Measurements from ENCODE around the gene SLFN12L. TPM values are rescaled to one million over a fixed set of nuclear protein-coding genes. Genes with fewer than 3 reads are reported as not detected.

SLFN12L gene
- total and polyA plus RNA-seq, 7 donors: 0.03 to 0.30 (median 0.13) TPM; not detected in 1

DNA sequence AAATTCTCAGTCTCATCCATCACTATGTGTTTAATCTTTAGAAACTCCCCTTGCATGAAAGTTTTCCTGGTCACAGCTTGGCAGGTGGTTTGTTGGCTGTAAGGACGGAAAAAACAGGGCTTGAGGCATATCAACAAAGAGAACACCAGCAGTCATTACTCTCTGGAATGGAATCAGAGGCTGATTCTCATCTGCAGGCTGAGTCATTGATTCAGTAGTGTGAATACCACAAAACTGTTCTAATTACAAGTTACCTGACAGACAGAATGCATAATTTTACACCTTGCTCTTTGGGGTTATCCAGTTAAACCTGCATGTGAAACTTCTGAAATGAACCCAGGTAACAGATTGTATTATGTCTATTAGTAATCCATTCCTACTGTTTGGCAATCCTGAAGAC, 11.5 kb upstream of the SLFN12L start:
- DNase-seq (no peak), ATAC-seq (no peak)
- Histone ChIP-seq H3K9me3 (no peaks in the 10 kb centered on the region), H3K4me1 (no peaks in the 10 kb centered on the region), H3K36me3 (ENCODE audit: insufficient read depth in 1 of 2, low read depth in 1 of 2) (no peaks in the 10 kb centered on the region), H3K27ac (no peak overlapping the region), H3K4me3 (no peak overlapping the region), H3K27me3 (ENCODE audit: insufficient read depth in 3 of 3, low read length in 2 of 3) (peaks cover 0 to 11% (median 0%) of the 10 kb centered on the region in 3 donors)
- intact Hi-C loops (cut with DNase I): no loop called here
- TF ChIP-seq, protein P1, sequence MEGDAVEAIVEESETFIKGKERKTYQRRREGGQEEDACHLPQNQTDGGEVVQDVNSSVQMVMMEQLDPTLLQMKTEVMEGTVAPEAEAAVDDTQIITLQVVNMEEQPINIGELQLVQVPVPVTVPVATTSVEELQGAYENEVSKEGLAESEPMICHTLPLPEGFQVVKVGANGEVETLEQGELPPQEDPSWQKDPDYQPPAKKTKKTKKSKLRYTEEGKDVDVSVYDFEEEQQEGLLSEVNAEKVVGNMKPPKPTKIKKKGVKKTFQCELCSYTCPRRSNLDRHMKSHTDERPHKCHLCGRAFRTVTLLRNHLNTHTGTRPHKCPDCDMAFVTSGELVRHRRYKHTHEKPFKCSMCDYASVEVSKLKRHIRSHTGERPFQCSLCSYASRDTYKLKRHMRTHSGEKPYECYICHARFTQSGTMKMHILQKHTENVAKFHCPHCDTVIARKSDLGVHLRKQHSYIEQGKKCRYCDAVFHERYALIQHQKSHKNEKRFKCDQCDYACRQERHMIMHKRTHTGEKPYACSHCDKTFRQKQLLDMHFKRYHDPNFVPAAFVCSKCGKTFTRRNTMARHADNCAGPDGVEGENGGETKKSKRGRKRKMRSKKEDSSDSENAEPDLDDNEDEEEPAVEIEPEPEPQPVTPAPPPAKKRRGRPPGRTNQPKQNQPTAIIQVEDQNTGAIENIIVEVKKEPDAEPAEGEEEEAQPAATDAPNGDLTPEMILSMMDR (IDR thresholded peaks at IDR 0.05): no peak
- 47 to 63% (median 50%) methylated on average over 1 of the region's 1 CpG for WGBS, 3 donors

DNA sequence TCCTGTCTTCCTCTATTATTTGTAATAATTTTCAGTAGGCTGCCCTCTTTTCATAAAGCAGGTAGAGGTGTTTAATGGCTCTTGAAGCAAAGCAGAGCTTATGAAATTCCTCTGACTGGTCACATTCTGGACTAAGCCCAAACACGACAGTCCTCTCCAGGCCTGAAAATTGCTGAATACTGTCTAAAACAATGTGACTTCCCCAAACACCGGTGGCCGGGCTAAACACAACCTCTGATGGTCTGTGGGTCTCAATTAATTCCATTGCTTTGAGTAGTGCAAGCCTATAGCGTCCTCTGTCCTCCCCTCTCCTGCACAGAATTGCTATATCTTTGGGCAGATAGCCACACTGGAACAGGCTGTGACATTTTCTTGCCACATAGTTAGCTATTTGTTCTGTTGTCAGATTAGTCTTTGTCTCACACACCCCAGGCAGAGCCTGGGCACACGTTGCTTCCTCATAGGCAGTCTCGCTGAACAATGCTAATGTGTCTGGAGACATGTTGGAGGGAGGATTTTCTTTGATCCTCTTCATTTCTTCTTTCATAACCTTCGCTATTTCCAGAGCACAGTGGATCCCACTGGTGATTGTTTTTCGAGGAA, 10.8 kb upstream of the SLFN12L start:
- WGBS, 3 donors: 64 to 70% (median 65%) methylated on average over 8 of the region's 8 CpGs
- H3K9me3 ChIP-seq: no peaks in the 10 kb centered on the region
- TF ChIP-seq, protein P1 (IDR thresholded peaks at IDR 0.05): no peak
- H3K4me1 ChIP-seq: no peaks in the 10 kb centered on the region
- no peak for DNase-seq
- H3K27ac ChIP-seq: no peak overlapping the region
- intact Hi-C loops (cut with DNase I): no loop called here
- peaks cover 0 to 11% (median 0%) of the 10 kb centered on the region in 3 donors for H3K27me3 ChIP-seq (ENCODE audit: insufficient read depth in 3 of 3, low read length in 2 of 3)
- H3K4me3 ChIP-seq: no peak overlapping the region
- ATAC-seq: no peak
- H3K36me3 ChIP-seq (ENCODE audit: insufficient read depth in 1 of 2, low read depth in 1 of 2): no peaks in the 10 kb centered on the region

DNA sequence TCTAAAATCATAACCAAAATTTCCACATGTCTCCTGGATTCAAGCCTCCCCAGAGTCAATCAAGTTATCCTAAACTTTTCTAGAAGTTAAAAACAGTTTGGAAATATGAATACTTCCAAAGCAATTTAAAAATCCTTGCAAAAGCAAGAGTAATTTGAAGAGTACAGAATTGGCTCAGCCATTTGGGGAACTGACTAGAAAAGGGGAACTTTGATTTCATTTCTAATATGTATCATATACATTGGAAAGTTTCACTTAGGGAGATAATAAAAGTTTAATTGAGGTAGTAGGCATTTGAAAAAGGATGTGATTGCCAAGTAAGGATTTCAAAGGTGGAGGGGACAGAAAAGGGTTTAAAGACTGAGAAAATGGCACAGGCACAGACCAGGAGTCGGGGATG, 9.0 kb upstream of the SLFN12L start:
- peaks cover 0 to 9% (median 0%) of the 10 kb centered on the region in 3 donors for H3K27me3 ChIP-seq (ENCODE audit: insufficient read depth in 3 of 3, low read length in 2 of 3)
- whole genome bisulfite sequencing, 3 donors: 61 to 63% (median 62%) methylated on average over 1 of the region's 1 CpG
- TF ChIP-seq, protein P1 (IDR thresholded peaks at IDR 0.05): no peak
- H3K9me3 ChIP-seq: no peaks in the 10 kb centered on the region
- intact Hi-C loops (cut with DNase I): no loop called here
- H3K27ac ChIP-seq: no peak overlapping the region
- H3K36me3 ChIP-seq (ENCODE audit: insufficient read depth in 1 of 2, low read depth in 1 of 2): no peaks in the 10 kb centered on the region
- H3K4me3 ChIP-seq: no peak overlapping the region
- no peak for ATAC-seq
- DNase-seq: no peak
- H3K4me1 ChIP-seq: no peaks in the 10 kb centered on the region

DNA sequence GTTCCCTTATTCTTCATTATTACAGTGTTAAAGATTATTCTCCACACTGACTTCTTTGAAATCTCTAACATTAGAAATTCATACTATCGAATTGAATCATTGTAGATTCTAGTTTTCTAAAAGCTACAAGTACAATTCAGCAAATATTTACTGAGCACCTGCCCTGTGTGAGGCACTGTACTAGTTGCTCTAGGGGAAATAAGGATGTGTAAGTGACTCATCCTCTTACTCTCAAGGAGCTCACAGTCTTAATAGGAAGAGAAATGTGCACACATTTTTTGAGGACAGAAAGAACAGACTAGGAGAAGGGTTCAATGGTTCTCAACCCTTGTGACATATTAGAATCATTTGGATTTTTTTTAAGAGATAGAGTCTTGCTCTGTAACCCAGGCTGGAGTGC, 7.7 kb upstream of the SLFN12L start:
- DNase-seq (no peak), ATAC-seq (no peak)
- Histone ChIP-seq H3K4me1 (no peaks in the 10 kb centered on the region), H3K4me3 (no peak overlapping the region), H3K27ac (no peak overlapping the region), H3K36me3 (ENCODE audit: insufficient read depth in 1 of 2, low read depth in 1 of 2) (no peaks in the 10 kb centered on the region), H3K9me3 (no peaks in the 10 kb centered on the region), H3K27me3 (ENCODE audit: insufficient read depth in 3 of 3, low read length in 2 of 3) (no peaks in the 10 kb centered on the region)
- 75 to 83% (median 81%) methylated on average over 1 of the region's 1 CpG for WGBS, 3 donors
- intact Hi-C loops (cut with DNase I): no loop called here
- TF ChIP-seq, protein P1 (IDR thresholded peaks at IDR 0.05): no peak

DNA sequence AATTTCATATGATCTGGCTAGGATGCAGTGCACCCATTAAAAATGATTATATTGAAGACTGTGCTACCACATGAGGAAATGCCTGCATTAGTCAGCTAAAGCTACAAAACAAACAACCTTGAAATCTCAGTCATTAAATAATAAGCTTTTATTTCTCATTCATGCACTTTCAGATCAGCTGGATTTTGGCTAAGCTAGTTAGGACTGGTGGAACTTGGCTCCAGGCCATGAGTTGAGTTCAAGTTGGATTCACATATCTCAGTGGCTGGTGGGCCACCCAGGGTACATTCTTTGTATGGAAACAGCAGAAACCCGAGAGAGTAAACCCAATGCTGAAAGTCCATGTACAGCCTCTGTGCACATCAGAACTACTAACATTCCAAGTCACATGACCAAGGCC, 6.4 kb upstream of the SLFN12L start:
- Histone ChIP-seq H3K4me1 (no peaks in the 10 kb centered on the region), H3K9me3 (no peaks in the 10 kb centered on the region), H3K27me3 (ENCODE audit: insufficient read depth in 3 of 3, low read length in 2 of 3) (peaks cover 0 to 3% (median 0%) of the 10 kb centered on the region in 3 donors), H3K36me3 (ENCODE audit: insufficient read depth in 1 of 2, low read depth in 1 of 2) (no peaks in the 10 kb centered on the region), H3K27ac (no peak overlapping the region), H3K4me3 (no peak overlapping the region)
- no peak for ATAC-seq
- WGBS, 3 donors: 20 to 31% (median 30%) methylated on average over 1 of the region's 1 CpG
- intact Hi-C loops (cut with DNase I): no loop called here
- no peak for DNase-seq
- TF ChIP-seq, protein P1 (IDR thresholded peaks at IDR 0.05): no peak

Data from psoas muscle (tissue), 8 donors.